SK-N-SH treated with all-trans-retinoic acid at 6 μM for 48 hours (cell line): ENCODE data around the gene FGFRL1.

ENCODE experiments used
- ATAC-seq: fragments of 200-7000 bp; cut with Tn5 transposase; 3 replicates; pipeline ENCODE4 v1.9.1; 2020; ENCODE audit warnings: mild to moderate bottlenecking, moderate library complexity
- ARNTL ChIP-seq: fragments of 450-650 bp; formaldehyde crosslinking; IDR thresholded peaks from 2 replicates; pipeline ENCODE4 v1.5.0; 2020; ENCODE audit warnings: low read depth, mild to moderate bottlenecking, moderate library complexity, borderline replicate concordance
- BACH2 ChIP-seq: fragments of 250-450 bp; sonication (Bioruptor Pico); IDR thresholded peaks from 2 replicates; pipeline ENCODE4 v1.9.0; 2021; ENCODE audit warnings: mild to moderate bottlenecking, borderline replicate concordance
- CREB5 ChIP-seq: fragments of 250-450 bp; sonication (Bioruptor Pico); IDR thresholded peaks from 2 replicates; pipeline ENCODE4 v1.5.1; 2020; ENCODE audit warnings: low read depth, mild to moderate bottlenecking, moderate library complexity
- CSDC2 ChIP-seq: fragments of 250-450 bp; sonication (Bioruptor Pico); IDR thresholded peaks from 2 replicates; pipeline ENCODE4 v1.5.0; 2020; ENCODE audit warnings: mild to moderate bottlenecking, moderate library complexity
- CSRNP3 ChIP-seq: fragments of 250-450 bp; sonication (Bioruptor Pico); IDR thresholded peaks from 2 replicates; pipeline ENCODE4 v1.5.1; 2021; ENCODE audit warnings: mild to moderate bottlenecking, moderate library complexity
- ESRRG ChIP-seq: fragments of 250-450 bp; sonication (Bioruptor Pico); IDR thresholded peaks from 2 replicates; pipeline ENCODE4 v1.6.1; 2021; ENCODE audit warnings: mild to moderate bottlenecking
- GLIS3 ChIP-seq: fragments of 250-450 bp; sonication (Bioruptor Pico); IDR thresholded peaks from 2 replicates; pipeline ENCODE4 v1.5.0; 2020; ENCODE audit warnings: mild to moderate bottlenecking, moderate library complexity
- ISL1 ChIP-seq: fragments of 250-450 bp; sonication (Bioruptor Pico); IDR thresholded peaks from 2 replicates; pipeline ENCODE4 v2.1.2; 2022; ENCODE audit warnings: mild to moderate bottlenecking, moderate library complexity
- PATZ1 ChIP-seq: fragments of 250-450 bp; sonication (Bioruptor Pico); IDR thresholded peaks from 2 replicates; pipeline ENCODE4 v1.8.0; 2020; ENCODE audit warnings: mild to moderate bottlenecking, moderate library complexity, borderline replicate concordance
- POU6F1 ChIP-seq: fragments of 250-450 bp; sonication (Bioruptor Pico); IDR thresholded peaks from 2 replicates; pipeline ENCODE4 v1.8.0; 2021; ENCODE audit warnings: low read depth, mild to moderate bottlenecking, moderate library complexity, borderline replicate concordance
- PPARA ChIP-seq: fragments of 250-450 bp; sonication (Bioruptor Pico); IDR thresholded peaks from 2 replicates; pipeline ENCODE4 v1.5.0; 2020; ENCODE audit warnings: mild to moderate bottlenecking, borderline replicate concordance
- RARB ChIP-seq: fragments of 250-450 bp; sonication (Bioruptor Pico); IDR thresholded peaks from 2 replicates; pipeline ENCODE4 v1.8.0; 2021; ENCODE audit warnings: mild to moderate bottlenecking, moderate library complexity
- SNAI2 ChIP-seq: fragments of 250-450 bp; sonication (Bioruptor Pico); IDR thresholded peaks from 2 replicates; pipeline ENCODE4 v1.5.0; 2020; ENCODE audit warnings: mild to moderate bottlenecking, moderate library complexity
- TCF4 ChIP-seq: fragments of 250-450 bp; sonication (Bioruptor Pico); IDR thresholded peaks from 2 replicates; pipeline ENCODE4 v1.8.0; 2021; ENCODE audit warnings: mild to moderate bottlenecking, moderate library complexity, borderline replicate concordance
- TOX ChIP-seq: fragments of 250-450 bp; sonication (Bioruptor Pico); IDR thresholded peaks from 2 replicates; pipeline ENCODE4 v1.8.0; 2021; ENCODE audit warnings: mild to moderate bottlenecking, moderate library complexity, borderline replicate concordance
- TSHZ2 ChIP-seq: fragments of 250-450 bp; sonication (Bioruptor Pico); IDR thresholded peaks from 2 replicates; pipeline ENCODE4 v1.5.0; 2020; ENCODE audit warnings: mild to moderate bottlenecking, moderate library complexity
- ZC3H10 ChIP-seq: fragments of 250-450 bp; sonication (Bioruptor Pico); IDR thresholded peaks from 2 replicates; pipeline ENCODE4 v1.5.1; 2021; ENCODE audit warnings: mild to moderate bottlenecking, moderate library complexity
- ZFP3 ChIP-seq: fragments of 250-450 bp; sonication (Bioruptor Pico); IDR thresholded peaks from 2 replicates; pipeline ENCODE4 v1.5.0; 2020; ENCODE audit warnings: mild to moderate bottlenecking, moderate library complexity
- ZFP30 ChIP-seq: fragments of 450-650 bp; formaldehyde crosslinking; IDR thresholded peaks from 2 replicates; pipeline ENCODE4 v1.5.0; 2022; ENCODE audit warnings: mild to moderate bottlenecking, moderate library complexity
- ZNF70 ChIP-seq: fragments of 450-650 bp; formaldehyde crosslinking; IDR thresholded peaks from 2 replicates; pipeline ENCODE4 v1.5.0; 2020; ENCODE audit warnings: mild to moderate bottlenecking, moderate library complexity
- ZNF8 ChIP-seq: fragments of 450-650 bp; formaldehyde crosslinking; IDR thresholded peaks from 2 replicates; pipeline ENCODE4 v1.5.0; 2020; ENCODE audit warnings: mild to moderate bottlenecking, moderate library complexity

FGFRL1 gene

GRCh38 chr4:1036095-1036494 is 24.7 kb downstream of the FGFRL1 start:
- no peak for ATAC-seq
- TF ChIP-seq ARNTL (CRISPR knock-in tag) = no peak
- TF ChIP-seq RARB (CRISPR knock-in tag) = no peak
- no peak for TF ChIP-seq ZNF8 (CRISPR knock-in tag)
- no peak for TF ChIP-seq PATZ1 (CRISPR knock-in tag)
- TF ChIP-seq POU6F1 (CRISPR knock-in tag) = no peak
- no peak for TF ChIP-seq GLIS3 (CRISPR knock-in tag)
- TF ChIP-seq TOX (CRISPR knock-in tag) = no peak
- no peak for TF ChIP-seq ZNF70
- no peak for TF ChIP-seq CSDC2
- no peak for TF ChIP-seq CSRNP3 (CRISPR knock-in tag)
- no peak for TF ChIP-seq TSHZ2
- no peak for TF ChIP-seq TCF4 (CRISPR knock-in tag)
- TF ChIP-seq ZFP3 = no peak
- TF ChIP-seq PPARA (CRISPR knock-in tag) = no peak
- TF ChIP-seq ZC3H10 (CRISPR knock-in tag) = no peak
- TF ChIP-seq BACH2 (CRISPR knock-in tag) = no peak
- no peak for TF ChIP-seq ESRRG (CRISPR knock-in tag)
- no peak for TF ChIP-seq ISL1 (CRISPR knock-in tag)
- TF ChIP-seq SNAI2 (CRISPR knock-in tag) = no peak
- no peak for TF ChIP-seq ZFP30 (CRISPR knock-in tag)
- TF ChIP-seq, all 23 proteins: peak for 0

GRCh38 chr4:1036976-1037810 is 25.8 kb downstream of the FGFRL1 start:
- no peak for ATAC-seq
- no peak for TF ChIP-seq CREB5
- TF ChIP-seq, all 23 proteins: peak for 0

- no peak for ATAC-seq
- TF ChIP-seq SNAI2 (CRISPR knock-in tag) = no peak
- no peak for TF ChIP-seq ZC3H10 (CRISPR knock-in tag)
- no peak for TF ChIP-seq TCF4 (CRISPR knock-in tag)
- no peak for TF ChIP-seq TOX (CRISPR knock-in tag)
- no peak for TF ChIP-seq PATZ1 (CRISPR knock-in tag)
- no peak for TF ChIP-seq GLIS3 (CRISPR knock-in tag)
- no peak for TF ChIP-seq CSRNP3 (CRISPR knock-in tag)
- no peak for TF ChIP-seq POU6F1 (CRISPR knock-in tag)
- TF ChIP-seq ISL1 (CRISPR knock-in tag) = no peak
- no peak for TF ChIP-seq BACH2 (CRISPR knock-in tag)
Observed at GRCh38 chr4:1038948-1039492, 27.6 kb downstream of the FGFRL1 start.
